Naive B cell (primary cell): ENCODE results near the gene CKAP2L. TPM values are rescaled to one million over a fixed set of nuclear protein-coding genes. Genes with fewer than 3 reads are reported as not detected.
A peak's percentile ranks its signal among the peaks of the same experiment; 100 is the strongest.

Experiments
- ATAC-seq, 2 donors: fragments of 150-1000 bp; cut with Tn5 transposase; 2 replicates each; pipeline ENCODE4 v1.10.0; 2021; ENCODE audit warnings: low read depth in 2 of 2, mild to moderate bottlenecking in 2 of 2, moderate library complexity in 2 of 2
- DNase-seq: peaks from one replicate; pipeline ENCODE4 v3.0.0; 2022
- H3K27ac Mint-ChIP-seq, 6 donors: one replicate each; pipeline ENCODE4 v1.8.0; 2020 to 2022; ENCODE audit warnings: mild to moderate bottlenecking in 6 of 6, mixed read lengths in 6 of 6, moderate library complexity in 5 of 6, inconsistent platforms in 2 of 6
- H3K27me3 Mint-ChIP-seq, 3 donors: one replicate each; pipeline ENCODE4 v1.8.0; 2021 to 2022; ENCODE audit warnings: mixed read lengths in 3 of 3, mild to moderate bottlenecking in 1 of 3
- H3K36me3 Mint-ChIP-seq, 2 donors: one replicate each; pipeline ENCODE4 v1.8.0; 2020 to 2022; ENCODE audit warnings: mixed read lengths in 2 of 2, inconsistent platforms in 1 of 2, mild to moderate bottlenecking in 1 of 2
- H3K4me1 Mint-ChIP-seq, 3 donors: one replicate each; pipeline ENCODE4 v1.8.0; 2020 to 2022; ENCODE audit warnings: mixed read lengths in 3 of 3, inconsistent platforms in 1 of 3, mild to moderate bottlenecking in 1 of 3, moderate library complexity in 1 of 3
- H3K4me3 Mint-ChIP-seq, 8 donors: one replicate each; pipeline ENCODE4 v1.8.0; 2020 to 2022; ENCODE audit warnings: mild to moderate bottlenecking in 8 of 8, mixed read lengths in 8 of 8, moderate library complexity in 8 of 8, inconsistent platforms in 2 of 8
- H3K9me3 Mint-ChIP-seq, 7 donors: one replicate each; pipeline ENCODE4 v1.8.0; 2020 to 2022; ENCODE audit warnings: mixed read lengths in 7 of 7, mild to moderate bottlenecking in 5 of 7, inconsistent platforms in 2 of 7, moderate library complexity in 1 of 7
- polyA plus RNA-seq, 6 donors: library from polyadenylated mRNA; unstranded; fragments of 300-500 nt; fragmentation: Illumina TruSeq; gene quantifications; one replicate each; pipeline ENCODE4 v1.2.3, GENCODE V29; 2021; ENCODE audit warnings: low read depth in 6 of 6

CKAP2L gene, protein sequence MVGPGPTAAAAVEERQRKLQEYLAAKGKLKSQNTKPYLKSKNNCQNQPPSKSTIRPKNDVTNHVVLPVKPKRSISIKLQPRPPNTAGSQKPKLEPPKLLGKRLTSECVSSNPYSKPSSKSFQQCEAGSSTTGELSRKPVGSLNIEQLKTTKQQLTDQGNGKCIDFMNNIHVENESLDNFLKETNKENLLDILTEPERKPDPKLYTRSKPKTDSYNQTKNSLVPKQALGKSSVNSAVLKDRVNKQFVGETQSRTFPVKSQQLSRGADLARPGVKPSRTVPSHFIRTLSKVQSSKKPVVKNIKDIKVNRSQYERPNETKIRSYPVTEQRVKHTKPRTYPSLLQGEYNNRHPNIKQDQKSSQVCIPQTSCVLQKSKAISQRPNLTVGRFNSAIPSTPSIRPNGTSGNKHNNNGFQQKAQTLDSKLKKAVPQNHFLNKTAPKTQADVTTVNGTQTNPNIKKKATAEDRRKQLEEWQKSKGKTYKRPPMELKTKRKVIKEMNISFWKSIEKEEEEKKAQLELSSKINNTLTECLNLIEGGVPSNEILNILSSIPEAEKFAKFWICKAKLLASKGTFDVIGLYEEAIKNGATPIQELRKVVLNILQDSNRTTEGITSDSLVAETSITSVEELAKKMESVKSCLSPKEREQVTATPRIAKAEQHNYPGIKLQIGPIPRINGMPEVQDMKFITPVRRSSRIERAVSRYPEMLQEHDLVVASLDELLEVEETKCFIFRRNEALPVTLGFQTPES
- under 1 TPM in 1 of 6 donors, not detected in 5; 0.16 TPM for polyA plus RNA-seq

DNA sequence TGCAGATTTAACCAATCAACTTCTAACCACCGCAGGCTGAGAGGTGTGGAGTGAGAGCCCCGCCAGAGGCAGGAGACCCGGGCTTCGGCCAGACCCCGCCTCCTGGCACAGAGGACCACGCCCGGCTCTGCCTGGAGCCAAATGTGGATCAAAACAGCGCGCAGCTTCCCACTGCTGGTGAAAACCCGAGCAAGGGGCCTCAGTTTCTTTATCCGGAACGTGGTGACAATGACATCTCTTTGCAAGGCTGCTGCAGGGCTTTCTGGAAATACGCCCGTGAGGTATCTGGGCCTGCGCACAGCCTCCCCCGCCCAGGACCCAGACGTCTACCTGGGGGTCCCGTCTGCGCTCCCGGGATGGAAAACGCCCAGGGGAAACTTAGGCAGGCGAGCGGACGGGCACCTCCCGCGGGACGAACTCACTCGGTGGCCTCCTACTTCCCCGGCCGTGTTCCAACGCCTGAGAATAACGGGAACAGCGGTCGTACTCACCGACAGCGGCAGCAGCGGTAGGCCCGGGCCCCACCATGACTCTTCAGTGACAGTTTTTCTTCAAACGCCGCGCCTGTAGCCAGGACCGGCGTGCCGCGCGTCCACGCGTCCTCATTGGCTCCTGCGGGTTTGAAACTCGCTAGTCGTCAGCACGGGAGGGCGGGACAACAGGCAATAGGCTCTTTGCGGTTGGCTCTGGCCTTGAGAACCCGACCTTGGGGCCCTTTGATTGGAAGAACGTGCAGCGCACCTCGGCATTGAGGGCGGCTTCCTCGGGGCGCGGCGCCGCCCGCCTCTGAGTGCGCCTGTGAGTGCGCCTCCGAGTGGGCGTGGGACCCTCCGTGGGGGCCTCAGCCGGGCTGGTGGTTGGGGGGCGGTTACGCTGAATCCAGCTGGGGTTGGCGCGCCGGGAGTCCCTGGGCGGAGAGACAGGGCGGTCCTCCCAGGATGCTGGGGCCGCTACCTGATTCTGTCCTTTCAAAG lies at the start of gene CKAP2L:
CKAP2L (minus strand) TSS at position 539 of the 974 bp plus-strand sequence; CDS start at position 528, 11 bp downstream.
- Mint-ChIP-seq H3K36me3 (no peaks in the 10 kb centered on the region), H3K4me3 (peak within 1 kb of the TSS; percentile 89 to 99 (median 96)), H3K4me1 (peaks cover 26 to 32% (median 31%) of the 10 kb centered on the region in 3 donors), H3K9me3 (peaks cover 0 to 1% (median 0%) of the 10 kb centered on the region in 7 donors), H3K27me3 (no peaks in the 10 kb centered on the region), H3K27ac (peak within 1 kb of the TSS; percentile 36 to 95 (median 84))
- peak; percentile 94 for DNase-seq
- peak; percentile 98 for ATAC-seq

DNA sequence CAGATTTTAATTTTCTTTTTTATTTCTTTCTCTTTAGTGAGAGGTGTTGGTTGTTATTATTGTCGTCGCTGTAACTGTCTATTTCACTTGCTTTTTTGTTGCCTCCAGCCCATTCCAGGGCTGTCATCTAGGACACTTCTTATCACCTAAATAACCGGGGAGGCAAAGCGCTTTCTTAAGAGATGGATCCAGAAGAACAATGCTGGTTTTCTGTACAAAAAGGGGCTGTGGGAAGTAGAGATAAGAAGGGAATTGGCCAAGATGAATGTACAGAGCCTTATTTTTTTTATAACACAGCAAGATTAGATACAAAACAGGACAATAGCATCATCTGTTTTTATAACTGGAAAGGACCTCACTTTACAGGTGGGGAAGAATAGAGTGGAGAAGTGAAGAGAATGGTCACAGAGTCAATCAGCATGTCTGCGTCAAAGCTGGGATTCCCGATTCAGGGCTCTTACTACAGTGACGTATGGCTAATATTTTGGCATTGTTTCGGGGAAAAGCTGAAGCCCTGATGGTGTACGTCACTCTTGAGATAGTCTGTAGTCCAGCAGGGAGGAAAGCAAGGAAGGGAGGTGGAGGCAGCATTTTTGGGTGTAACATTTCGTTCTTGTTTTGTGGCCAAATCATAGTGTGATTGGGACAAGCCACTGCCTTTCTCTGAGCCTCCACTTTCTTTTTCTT lies 49.0 kb upstream of the CKAP2L start:
- no peak overlapping the region for H3K4me3 Mint-ChIP-seq
- DNase-seq (no peak), ATAC-seq (no peak)
- H3K27me3 Mint-ChIP-seq, result no peaks in the 10 kb centered on the region
- H3K27ac Mint-ChIP-seq, result no peak overlapping the region
- H3K36me3 Mint-ChIP-seq, result no peaks in the 10 kb centered on the region
- peaks cover 2 to 8% (median 4%) of the 10 kb centered on the region in 7 donors for H3K9me3 Mint-ChIP-seq
- H3K4me1 Mint-ChIP-seq, result peaks cover 12 to 18% (median 13%) of the 10 kb centered on the region in 3 donors

DNA sequence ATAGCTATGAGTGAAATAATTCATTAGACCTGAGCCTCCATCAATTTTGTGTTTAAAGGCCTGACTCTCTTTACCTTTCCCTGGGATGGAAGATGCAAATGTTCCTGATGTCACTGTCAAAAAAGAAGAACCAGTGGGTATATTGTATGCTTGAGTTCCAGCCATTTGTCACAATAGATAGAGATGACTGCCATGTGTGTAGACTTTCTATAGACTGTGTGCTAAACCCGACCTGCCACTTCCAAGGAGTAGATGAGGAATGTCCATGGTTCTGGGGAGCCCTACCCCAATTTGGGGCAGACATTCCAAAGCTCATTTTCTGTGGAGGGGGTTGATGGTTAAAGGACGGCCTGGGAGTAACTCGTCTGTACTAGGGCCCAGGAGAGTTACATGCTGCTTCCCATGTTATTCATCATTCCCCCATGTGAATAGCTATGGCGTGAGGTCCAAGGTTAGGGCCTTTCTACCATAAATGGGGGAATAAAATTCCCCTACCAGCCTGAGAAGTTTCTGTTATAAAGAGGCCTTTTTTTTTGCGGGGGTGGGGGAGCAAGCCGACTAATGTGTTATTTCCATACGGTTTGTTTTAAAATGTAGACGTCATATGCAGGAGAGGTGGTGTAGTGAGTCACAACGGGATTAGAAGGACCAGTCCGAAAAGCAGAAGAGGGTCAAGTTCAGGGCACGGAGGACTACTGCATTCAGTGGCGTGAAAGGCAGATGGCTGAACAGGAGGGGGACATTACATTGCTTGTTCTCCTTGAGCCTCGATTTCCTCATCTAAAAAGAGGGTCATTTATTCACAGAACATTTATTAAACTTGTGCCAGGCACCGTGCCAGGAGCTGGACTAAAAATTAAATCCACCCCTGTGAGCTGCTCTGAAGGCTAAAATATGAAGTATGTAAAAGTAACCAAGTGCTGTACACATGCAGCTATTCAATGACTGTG lies 48.2 kb upstream of the CKAP2L start:
- ATAC-seq (no peak), DNase-seq (no peak)
- H3K4me3 Mint-ChIP-seq, result no peak overlapping the region
- H3K9me3 Mint-ChIP-seq, result peaks cover 4 to 11% (median 6%) of the 10 kb centered on the region in 7 donors
- no peaks in the 10 kb centered on the region for H3K27me3 Mint-ChIP-seq
- peaks cover 0 to 4% of the 10 kb centered on the region in 2 donors for H3K36me3 Mint-ChIP-seq
- H3K4me1 Mint-ChIP-seq, result peaks cover 12 to 18% (median 13%) of the 10 kb centered on the region in 3 donors
- H3K27ac Mint-ChIP-seq, result peak overlapping the region in 2 of 6 donors; percentile 2 to 26

DNA sequence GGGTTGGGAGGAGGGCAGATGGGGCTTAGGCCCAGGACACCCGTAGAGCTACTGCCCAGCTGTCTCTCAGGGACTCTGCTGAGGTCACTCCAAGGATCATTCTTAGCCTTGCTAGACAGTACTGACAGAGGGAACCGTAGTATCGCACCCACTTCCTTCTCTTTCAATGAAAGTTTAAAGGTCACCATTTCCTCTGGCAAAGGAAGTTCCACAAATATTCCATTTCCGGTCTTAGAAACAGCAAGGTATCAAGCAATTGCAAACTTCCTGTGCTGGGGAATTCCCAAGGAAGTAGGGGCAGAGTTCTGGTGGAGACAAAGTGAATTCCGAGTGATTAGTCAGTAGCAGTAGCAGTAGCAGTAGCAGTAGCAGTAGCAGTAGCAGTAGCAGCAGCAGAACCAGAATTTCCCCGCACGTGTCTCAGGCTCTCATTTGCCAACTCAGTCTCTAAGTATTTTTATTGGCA lies 47.5 kb upstream of the CKAP2L start:
- no peak overlapping the region for H3K4me3 Mint-ChIP-seq
- DNase-seq, result no peak
- no peak for ATAC-seq
- H3K27me3 Mint-ChIP-seq, result no peaks in the 10 kb centered on the region
- H3K9me3 Mint-ChIP-seq, result peaks cover 4 to 17% (median 11%) of the 10 kb centered on the region in 7 donors
- peak overlapping the region in 1 of 6 donors; percentile 54 for H3K27ac Mint-ChIP-seq
- peaks cover 12 to 18% (median 13%) of the 10 kb centered on the region in 3 donors for H3K4me1 Mint-ChIP-seq
- H3K36me3 Mint-ChIP-seq, result peaks cover 0 to 9% of the 10 kb centered on the region in 2 donors

DNA sequence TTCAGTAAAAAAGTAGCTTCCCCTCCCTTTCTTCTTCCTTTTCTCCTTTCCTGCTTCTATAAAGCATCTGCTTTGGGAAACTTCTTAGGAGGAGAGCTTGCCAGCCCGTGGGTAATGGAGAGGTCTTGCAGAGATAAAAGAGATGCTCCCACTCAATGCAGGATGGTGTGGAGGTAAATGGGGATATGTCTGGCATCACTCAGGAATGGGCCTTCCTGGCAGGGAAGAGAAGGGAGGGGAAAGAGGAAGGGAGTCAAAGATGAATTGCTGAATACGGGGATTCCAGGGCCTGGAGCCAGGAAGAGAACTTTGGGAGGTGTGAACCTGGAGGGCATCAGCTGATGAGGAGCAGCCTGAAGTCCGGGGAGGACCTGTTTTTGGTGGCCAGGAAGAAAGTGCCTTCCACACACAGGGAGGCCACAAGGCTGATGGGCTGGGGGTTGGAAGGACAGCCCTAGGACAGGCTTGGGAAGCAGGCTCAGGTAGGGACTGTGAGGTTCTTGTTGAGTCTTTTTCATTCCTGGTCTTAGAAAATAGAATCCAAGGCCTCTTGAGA lies 46.9 kb upstream of the CKAP2L start:
- peak overlapping the region in 3 of 6 donors; percentile 54 to 63 (median 60) for H3K27ac Mint-ChIP-seq
- H3K4me3 Mint-ChIP-seq, result no peak overlapping the region
- no peak for DNase-seq
- peaks cover 12 to 18% (median 13%) of the 10 kb centered on the region in 3 donors for H3K4me1 Mint-ChIP-seq
- no peak for ATAC-seq
- peaks cover 0 to 9% of the 10 kb centered on the region in 2 donors for H3K36me3 Mint-ChIP-seq
- no peaks in the 10 kb centered on the region for H3K27me3 Mint-ChIP-seq
- H3K9me3 Mint-ChIP-seq, result peaks cover 4 to 17% (median 11%) of the 10 kb centered on the region in 7 donors

DNA sequence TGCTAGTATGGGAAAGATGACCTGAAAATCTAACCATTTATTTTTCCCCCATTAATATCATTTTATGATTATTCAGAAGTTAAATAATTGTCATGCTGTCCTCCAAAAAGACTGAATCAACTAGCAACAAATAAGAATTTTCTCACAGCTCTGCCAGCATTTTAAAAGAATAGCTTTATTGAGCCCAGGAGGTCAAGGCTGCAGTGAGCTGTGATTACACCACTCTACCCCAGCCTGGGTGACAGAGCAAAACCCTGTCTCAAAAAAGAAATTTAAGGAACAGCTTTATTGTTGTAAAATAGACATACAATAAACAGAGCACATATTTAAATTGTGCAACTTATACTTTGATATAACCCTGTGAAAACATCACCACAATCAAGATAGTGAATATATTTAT lies 44.7 kb upstream of the CKAP2L start:
- H3K9me3 Mint-ChIP-seq, result peaks cover 4 to 17% (median 11%) of the 10 kb centered on the region in 7 donors
- H3K27ac Mint-ChIP-seq, result no peak overlapping the region
- H3K4me1 Mint-ChIP-seq, result peaks cover 12 to 18% (median 18%) of the 10 kb centered on the region in 3 donors
- no peak for DNase-seq
- ATAC-seq, result no peak
- no peak overlapping the region for H3K4me3 Mint-ChIP-seq
- peaks cover 0 to 9% of the 10 kb centered on the region in 2 donors for H3K36me3 Mint-ChIP-seq
- H3K27me3 Mint-ChIP-seq, result no peaks in the 10 kb centered on the region

DNA sequence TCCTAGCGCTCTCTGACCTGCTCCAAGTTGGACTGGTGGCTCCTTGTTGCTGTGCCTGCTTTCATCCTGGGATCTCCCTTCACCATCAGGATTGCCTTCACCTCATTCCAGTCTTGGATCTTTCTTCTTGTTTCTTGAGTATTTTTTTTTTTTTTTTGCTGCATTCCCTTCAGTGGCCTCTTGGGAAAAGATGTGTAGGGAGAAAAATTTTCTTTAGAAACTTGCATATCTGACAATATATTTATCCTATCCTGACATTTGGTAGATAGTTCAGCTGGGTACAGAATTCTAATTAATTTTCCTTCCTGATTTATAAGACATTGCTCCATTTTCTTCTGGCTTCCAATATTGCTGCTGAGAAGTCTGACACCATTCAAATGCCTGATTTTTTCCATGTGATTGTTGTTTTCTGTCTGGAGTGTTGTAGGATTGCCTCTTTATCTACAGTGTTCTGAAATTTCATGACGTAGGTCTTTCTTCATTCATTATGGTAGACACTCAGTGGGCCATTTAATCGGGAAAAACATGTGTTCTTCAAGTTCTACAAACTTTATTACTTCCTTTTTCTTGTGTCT lies 42.9 kb upstream of the CKAP2L start:
- H3K27ac Mint-ChIP-seq, result no peak overlapping the region
- ATAC-seq, result no peak
- peaks cover 4 to 17% (median 11%) of the 10 kb centered on the region in 7 donors for H3K9me3 Mint-ChIP-seq
- no peaks in the 10 kb centered on the region for H3K27me3 Mint-ChIP-seq
- H3K4me3 Mint-ChIP-seq, result no peak overlapping the region
- H3K4me1 Mint-ChIP-seq, result peaks cover 11 to 16% (median 13%) of the 10 kb centered on the region in 3 donors
- peaks cover 0 to 9% of the 10 kb centered on the region in 2 donors for H3K36me3 Mint-ChIP-seq
- DNase-seq, result no peak

DNA sequence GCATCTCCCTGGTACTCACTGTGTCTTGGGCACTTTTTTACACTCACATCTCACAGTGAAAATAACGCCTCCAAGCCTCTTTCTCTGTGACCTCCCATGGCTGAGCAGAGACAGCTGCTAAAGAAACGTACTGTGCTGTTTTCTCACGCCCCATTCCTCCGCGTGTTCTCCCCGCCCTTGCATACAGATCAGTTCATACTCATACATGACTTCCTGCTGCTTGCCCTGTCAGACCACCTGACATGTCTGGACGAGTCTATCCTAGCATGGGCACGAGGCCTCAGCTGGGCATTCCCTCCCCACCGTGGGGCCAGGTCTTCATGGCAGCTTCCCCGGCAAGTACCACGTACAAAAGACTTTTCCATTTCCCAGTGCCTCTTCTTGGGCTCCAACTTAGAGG lies 41.1 kb upstream of the CKAP2L start:
- Mint-ChIP-seq H3K4me3 (peak overlapping the region in 1 of 8 donors; percentile 6), H3K27ac (no peak overlapping the region), H3K9me3 (peaks cover 5 to 18% (median 11%) of the 10 kb centered on the region in 7 donors), H3K36me3 (peaks cover 0 to 9% of the 10 kb centered on the region in 2 donors), H3K4me1 (peaks cover 0 to 4% (median 0%) of the 10 kb centered on the region in 3 donors), H3K27me3 (no peaks in the 10 kb centered on the region)
- ATAC-seq, result peak in 1 of 2 donors; percentile 54
- DNase-seq, result no peak

DNA sequence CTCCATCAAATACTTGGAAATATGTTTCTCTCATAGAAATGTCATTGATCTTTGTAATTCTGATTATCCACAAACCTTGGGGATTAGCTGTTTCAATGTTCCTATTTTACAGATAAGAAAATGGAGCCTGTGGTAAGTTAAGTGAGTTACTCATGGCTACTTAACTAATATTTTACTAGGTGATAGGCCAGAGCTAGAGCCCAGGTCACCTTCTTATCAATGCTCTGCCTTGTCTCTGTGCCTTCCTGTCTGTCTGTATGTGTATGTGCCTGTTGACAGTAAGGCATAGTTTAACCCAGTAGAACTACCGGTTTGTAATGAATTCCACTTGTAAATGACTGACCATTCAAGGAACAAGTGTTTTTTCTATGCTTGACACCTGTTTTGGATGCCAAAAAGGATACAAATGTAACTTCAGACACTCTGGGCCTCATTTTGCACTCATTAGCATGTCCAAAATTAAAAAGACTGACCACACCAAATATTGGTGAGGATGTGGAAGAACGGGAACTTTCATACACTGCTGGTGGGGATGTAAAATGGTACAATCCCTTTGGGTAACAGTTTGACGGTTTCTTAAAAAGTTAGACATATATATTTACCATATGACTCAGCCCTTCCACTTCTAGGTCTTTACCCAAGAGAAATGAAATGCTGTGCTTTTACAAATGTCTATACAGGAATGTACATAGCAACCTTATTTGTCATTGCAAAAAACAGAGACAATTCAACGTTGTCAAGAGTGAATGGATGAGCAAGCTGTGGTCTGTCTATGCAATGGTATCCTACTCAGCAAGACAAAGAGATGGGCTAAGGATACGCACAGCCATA lies 39.5 kb upstream of the CKAP2L start:
- no peaks in the 10 kb centered on the region for H3K27me3 Mint-ChIP-seq
- H3K27ac Mint-ChIP-seq, result no peak overlapping the region
- ATAC-seq (no peak), DNase-seq (no peak)
- H3K36me3 Mint-ChIP-seq, result peaks cover 0 to 9% of the 10 kb centered on the region in 2 donors
- peaks cover 0 to 10% (median 0%) of the 10 kb centered on the region in 3 donors for H3K4me1 Mint-ChIP-seq
- H3K4me3 Mint-ChIP-seq, result no peak overlapping the region
- H3K9me3 Mint-ChIP-seq, result peaks cover 4 to 18% (median 10%) of the 10 kb centered on the region in 7 donors

DNA sequence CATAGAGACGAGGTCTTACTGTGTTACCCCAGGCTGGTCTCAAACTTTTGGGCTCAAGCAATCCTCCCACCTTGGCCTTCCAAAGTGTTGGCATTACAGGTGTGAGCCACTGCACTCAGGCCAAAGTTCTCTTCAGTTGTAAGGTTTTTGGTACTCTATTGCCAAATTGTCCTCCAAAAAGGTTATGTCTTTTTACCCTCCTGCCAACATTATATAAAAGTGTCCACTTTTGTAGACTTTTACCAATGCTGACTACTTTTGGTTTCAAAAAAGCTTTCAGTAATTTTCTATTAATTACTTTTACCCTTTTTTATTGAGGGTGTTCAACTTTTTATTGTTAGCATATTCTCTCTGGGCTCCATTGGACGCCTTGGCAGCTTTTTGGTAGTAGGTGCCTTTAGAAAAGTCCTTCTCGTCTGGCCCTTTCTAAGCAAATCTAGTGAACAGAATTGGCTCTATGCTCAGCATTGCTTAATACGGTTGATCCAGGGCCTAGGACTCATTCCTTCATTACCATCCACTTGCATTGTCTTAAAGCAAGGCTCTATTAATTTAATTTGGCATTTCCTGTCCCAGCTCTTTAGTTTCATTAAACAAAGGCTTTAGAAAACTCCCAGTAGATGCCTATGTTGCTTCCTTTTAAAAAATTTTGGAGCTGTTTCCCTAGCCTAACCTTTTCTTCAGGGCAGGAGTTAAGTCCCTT lies 36.6 kb upstream of the CKAP2L start:
- H3K4me1 Mint-ChIP-seq, result peaks cover 0 to 10% (median 0%) of the 10 kb centered on the region in 3 donors
- H3K27me3 Mint-ChIP-seq, result no peaks in the 10 kb centered on the region
- H3K27ac Mint-ChIP-seq, result peak overlapping the region in 1 of 6 donors; percentile 51
- DNase-seq, result no peak
- no peak overlapping the region for H3K4me3 Mint-ChIP-seq
- H3K36me3 Mint-ChIP-seq, result no peaks in the 10 kb centered on the region
- ATAC-seq, result no peak
- peaks cover 0 to 6% (median 3%) of the 10 kb centered on the region in 7 donors for H3K9me3 Mint-ChIP-seq
